Measurements from ENCODE around the gene PLEKHA7.

PLEKHA7 gene

GRCh38 chr11:16941935-16942334, 72.3 kb downstream of the PLEKHA7 start:
- no peak for TF ChIP-seq JUND (IDR thresholded peaks at IDR 0.05; ENCODE audit: low read depth)
- no peak for DNase-seq (ENCODE audit: low read depth in 1 of 2, low spot score in 1 of 2)
- in situ Hi-C loops (cut with HindIII; ENCODE audit: low pct_unique_long_range_greater_than_20kb, low sequenced_read_pairs): no loop called here

- no peak for DNase-seq (ENCODE audit: low read depth in 1 of 2, low spot score in 1 of 2)
- in situ Hi-C loops (cut with HindIII; ENCODE audit: low pct_unique_long_range_greater_than_20kb, low sequenced_read_pairs): no loop called here
- no peak for TF ChIP-seq JUND (IDR thresholded peaks at IDR 0.05; ENCODE audit: low read depth)
Observed at GRCh38 chr11:16938061-16938460, 76.2 kb downstream of the PLEKHA7 start.

GRCh38 chr11:16936643-16937042, 77.6 kb downstream of the PLEKHA7 start:
- in situ Hi-C loops (cut with HindIII; ENCODE audit: low pct_unique_long_range_greater_than_20kb, low sequenced_read_pairs): no loop called here
- DNase-seq (ENCODE audit: low read depth in 1 of 2, low spot score in 1 of 2): no peak
- no peak for TF ChIP-seq JUND (IDR thresholded peaks at IDR 0.05; ENCODE audit: low read depth)

GRCh38 chr11:16935518-16936302, 78.5 kb downstream of the PLEKHA7 start:
- in situ Hi-C loops (cut with HindIII; ENCODE audit: low pct_unique_long_range_greater_than_20kb, low sequenced_read_pairs): no loop called here
- peak in 1 of 2 experiments; percentile 47 for DNase-seq (ENCODE audit: low read depth in 1 of 2, low spot score in 1 of 2)
- no peak for TF ChIP-seq JUND (IDR thresholded peaks at IDR 0.05; ENCODE audit: low read depth)

- no peak for DNase-seq (ENCODE audit: low read depth in 1 of 2, low spot score in 1 of 2)
- TF ChIP-seq JUND (IDR thresholded peaks at IDR 0.05; ENCODE audit: low read depth): no peak
- in situ Hi-C loops (cut with HindIII; ENCODE audit: low pct_unique_long_range_greater_than_20kb, low sequenced_read_pairs): no loop called here
Observed at GRCh38 chr11:16933756-16934603, 80.2 kb downstream of the PLEKHA7 start.

- no peak for TF ChIP-seq JUND (IDR thresholded peaks at IDR 0.05; ENCODE audit: low read depth)
- in situ Hi-C loops (cut with HindIII; ENCODE audit: low pct_unique_long_range_greater_than_20kb, low sequenced_read_pairs): no loop called here
- DNase-seq (ENCODE audit: low read depth in 1 of 2, low spot score in 1 of 2): peak in 1 of 2 experiments; percentile 13
Observed at GRCh38 chr11:16933291-16933690, 80.9 kb downstream of the PLEKHA7 start.

- DNase-seq (ENCODE audit: low read depth in 1 of 2, low spot score in 1 of 2): no peak
- no peak for TF ChIP-seq JUND (IDR thresholded peaks at IDR 0.05; ENCODE audit: low read depth)
- in situ Hi-C loops (cut with HindIII; ENCODE audit: low pct_unique_long_range_greater_than_20kb, low sequenced_read_pairs): no loop called here
Observed at GRCh38 chr11:16928044-16928443, 86.2 kb downstream of the PLEKHA7 start.

GRCh38 chr11:16926883-16927626, 87.2 kb downstream of the PLEKHA7 start:
- in situ Hi-C loops (cut with HindIII; ENCODE audit: low pct_unique_long_range_greater_than_20kb, low sequenced_read_pairs): no loop called here
- DNase-seq (ENCODE audit: low read depth in 1 of 2, low spot score in 1 of 2): no peak
- no peak for TF ChIP-seq JUND (IDR thresholded peaks at IDR 0.05; ENCODE audit: low read depth)

- in situ Hi-C loops (cut with HindIII; ENCODE audit: low pct_unique_long_range_greater_than_20kb, low sequenced_read_pairs): no loop called here
- TF ChIP-seq JUND (IDR thresholded peaks at IDR 0.05; ENCODE audit: low read depth): no peak
- DNase-seq (ENCODE audit: low read depth in 1 of 2, low spot score in 1 of 2): peak; percentile 56 to 75
Observed at GRCh38 chr11:16925561-16926065, 88.6 kb downstream of the PLEKHA7 start.

GRCh38 chr11:16924826-16925560, 89.2 kb downstream of the PLEKHA7 start:
- in situ Hi-C loops (cut with HindIII; ENCODE audit: low pct_unique_long_range_greater_than_20kb, low sequenced_read_pairs): no loop called here
- peak; percentile 49 to 57 for DNase-seq (ENCODE audit: low read depth in 1 of 2, low spot score in 1 of 2)
- TF ChIP-seq JUND (IDR thresholded peaks at IDR 0.05; ENCODE audit: low read depth): no peak

GRCh38 chr11:16924462-16924825, 89.8 kb downstream of the PLEKHA7 start:
- in situ Hi-C loops (cut with HindIII; ENCODE audit: low pct_unique_long_range_greater_than_20kb, low sequenced_read_pairs): no loop called here
- no peak for DNase-seq (ENCODE audit: low read depth in 1 of 2, low spot score in 1 of 2)
- no peak for TF ChIP-seq JUND (IDR thresholded peaks at IDR 0.05; ENCODE audit: low read depth)

- no peak for DNase-seq (ENCODE audit: low read depth in 1 of 2, low spot score in 1 of 2)
- no peak for TF ChIP-seq JUND (IDR thresholded peaks at IDR 0.05; ENCODE audit: low read depth)
- in situ Hi-C loops (cut with HindIII; ENCODE audit: low pct_unique_long_range_greater_than_20kb, low sequenced_read_pairs): no loop called here
Observed at GRCh38 chr11:16923987-16924386, 90.2 kb downstream of the PLEKHA7 start.
